ENCODE measurements around the gene DTX2.
"Not testable (repeated sequence)": the region's sequence is repeated elsewhere in the genome, so short reads cannot be mapped to it uniquely, and the experiment has no call there.

Gene DTX2

DNA sequence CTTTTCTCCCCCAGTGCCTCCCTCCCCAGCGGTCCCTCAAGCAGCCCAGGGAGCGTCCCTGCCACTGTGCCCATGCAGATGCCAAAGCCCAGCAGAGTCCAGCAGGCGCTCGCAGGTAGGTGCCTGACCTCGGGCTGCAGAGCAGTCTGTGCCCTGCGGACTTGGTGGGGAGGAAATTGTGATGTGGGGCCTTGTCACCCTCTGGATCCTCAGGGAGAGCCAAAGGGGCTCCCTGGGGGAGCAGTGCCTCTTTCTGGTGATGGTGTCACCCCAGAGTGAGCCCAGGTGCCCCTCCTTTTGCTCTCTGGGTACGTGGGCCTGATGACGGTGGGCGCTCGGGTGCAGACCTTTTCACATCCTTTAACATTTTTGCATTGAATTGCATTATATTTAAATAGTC lies 30.6 kb downstream of the DTX2 start:
- not testable (repeated sequence) for DNase-seq (ENCODE audit: low read depth)

- DNase-seq (ENCODE audit: low read depth), result not testable (repeated sequence)
Observed at GRCh38 chr7:76495717-76496116, 34.2 kb downstream of the DTX2 start.

- not testable (repeated sequence) for DNase-seq (ENCODE audit: low read depth)
Observed at GRCh38 chr7:76497918-76498582, 36.5 kb downstream of the DTX2 start.

DNA sequence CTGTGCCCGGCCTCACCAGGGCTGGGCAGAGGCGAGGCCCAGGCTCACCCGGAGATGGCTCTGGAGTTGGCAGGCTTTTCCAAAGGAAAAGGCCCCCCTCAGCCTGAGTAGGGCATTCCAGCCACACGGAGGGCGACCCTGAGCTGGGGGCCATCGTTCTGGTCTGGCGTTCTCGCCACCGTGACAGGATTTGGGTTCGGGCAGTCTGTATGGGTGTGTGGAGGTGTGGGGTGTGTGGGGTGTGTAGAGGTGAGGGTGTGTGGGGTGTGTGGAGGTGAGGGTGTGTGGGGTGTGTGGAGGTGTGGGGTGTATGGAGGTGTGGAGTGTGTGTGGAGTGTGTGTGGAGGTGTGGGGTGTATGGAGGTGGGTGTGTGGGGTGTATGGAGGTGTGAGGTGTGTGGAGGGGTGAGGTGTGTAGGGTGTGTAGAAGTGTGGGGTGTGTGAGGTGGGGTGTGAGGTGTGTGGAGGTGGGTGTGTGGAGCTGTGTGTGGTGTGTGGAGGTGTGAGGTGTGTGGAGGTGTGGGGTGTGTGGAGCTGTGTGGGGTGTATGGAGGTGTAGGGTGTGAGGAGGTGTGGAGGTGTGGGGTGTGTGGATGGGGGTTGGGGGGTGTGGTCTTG lies 37.2 kb downstream of the DTX2 start:
- DNase-seq (ENCODE audit: low read depth), result not testable (repeated sequence)

- not testable (repeated sequence) for DNase-seq (ENCODE audit: low read depth)
Observed at GRCh38 chr7:76499201-76499923, 37.9 kb downstream of the DTX2 start.

DNA sequence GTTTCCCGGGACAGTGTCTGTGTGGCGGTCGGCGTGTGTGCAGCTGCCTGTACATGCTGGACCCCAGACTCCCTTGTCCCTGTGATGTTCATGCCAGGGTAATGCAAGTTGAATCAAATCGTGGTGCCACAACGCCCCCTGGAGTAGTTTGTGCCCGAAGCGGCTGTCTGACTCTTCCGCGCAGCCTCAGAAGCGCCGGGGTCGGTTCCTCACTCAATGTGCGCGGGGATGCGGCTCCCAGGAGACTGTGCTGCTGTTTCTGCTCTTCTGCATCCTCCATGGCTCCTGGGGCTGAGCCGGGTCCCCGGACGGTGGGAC lies 38.4 kb downstream of the DTX2 start:
- not testable (repeated sequence) for DNase-seq (ENCODE audit: low read depth)

DNA sequence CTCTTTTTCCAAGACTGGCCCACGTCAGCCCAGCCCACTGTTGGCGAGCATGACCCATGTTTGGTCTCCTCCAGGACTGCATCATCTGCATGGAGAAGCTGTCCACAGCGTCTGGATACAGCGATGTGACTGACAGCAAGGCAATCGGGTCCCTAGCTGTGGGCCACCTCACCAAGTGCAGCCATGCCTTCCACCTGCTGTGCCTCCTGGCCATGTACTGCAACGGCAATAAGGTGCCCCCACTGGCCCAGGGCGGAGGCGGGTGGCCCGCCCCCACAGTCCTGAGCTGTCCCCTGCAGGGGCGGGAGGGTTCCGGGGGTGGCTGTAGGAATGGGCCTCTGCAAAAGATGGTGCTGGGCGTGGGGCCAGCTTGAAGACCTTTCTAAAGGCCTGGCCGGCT lies 40.7 kb downstream of the DTX2 start:
- not testable (repeated sequence) for DNase-seq (ENCODE audit: low read depth)

DNA sequence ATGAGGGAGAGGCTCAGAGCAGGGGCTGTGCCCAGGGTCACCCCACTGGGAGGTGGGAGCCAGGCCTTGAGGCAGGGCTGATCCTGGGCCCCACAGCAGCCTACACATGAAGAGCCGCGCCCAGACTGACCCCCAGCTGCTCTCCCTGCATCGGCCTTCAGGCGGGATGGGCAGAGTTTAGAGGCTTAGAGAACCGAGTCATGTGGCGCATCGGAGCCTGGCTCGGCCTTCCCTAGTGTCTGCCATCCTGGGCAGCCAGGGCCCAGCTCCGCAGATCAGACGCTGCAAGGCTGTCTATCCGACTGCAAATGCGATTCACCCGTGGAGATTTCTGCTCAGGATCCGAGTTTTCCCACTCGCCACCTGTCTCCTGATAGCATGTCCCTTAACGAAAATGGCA lies 41.3 kb downstream of the DTX2 start:
- DNase-seq (ENCODE audit: low read depth), result not testable (repeated sequence)

DNA sequence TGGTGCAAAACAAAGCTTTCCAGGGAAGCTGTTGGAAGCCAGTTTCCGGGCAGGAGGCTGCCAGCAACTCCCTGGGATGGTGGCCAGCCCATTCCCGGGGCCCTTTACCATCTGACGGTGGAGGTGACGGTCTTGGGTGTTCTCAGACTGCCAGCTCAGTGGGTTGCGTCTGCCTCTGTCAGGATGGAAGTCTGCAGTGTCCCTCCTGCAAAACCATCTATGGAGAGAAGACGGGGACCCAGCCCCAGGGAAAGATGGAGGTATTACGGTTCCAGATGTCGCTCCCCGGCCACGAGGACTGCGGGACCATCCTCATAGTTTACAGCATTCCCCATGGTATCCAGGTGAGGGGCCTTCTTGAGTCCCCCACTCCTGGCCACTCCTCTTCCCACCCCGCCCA lies 41.7 kb downstream of the DTX2 start:
- not testable (repeated sequence) for DNase-seq (ENCODE audit: low read depth)

DNA sequence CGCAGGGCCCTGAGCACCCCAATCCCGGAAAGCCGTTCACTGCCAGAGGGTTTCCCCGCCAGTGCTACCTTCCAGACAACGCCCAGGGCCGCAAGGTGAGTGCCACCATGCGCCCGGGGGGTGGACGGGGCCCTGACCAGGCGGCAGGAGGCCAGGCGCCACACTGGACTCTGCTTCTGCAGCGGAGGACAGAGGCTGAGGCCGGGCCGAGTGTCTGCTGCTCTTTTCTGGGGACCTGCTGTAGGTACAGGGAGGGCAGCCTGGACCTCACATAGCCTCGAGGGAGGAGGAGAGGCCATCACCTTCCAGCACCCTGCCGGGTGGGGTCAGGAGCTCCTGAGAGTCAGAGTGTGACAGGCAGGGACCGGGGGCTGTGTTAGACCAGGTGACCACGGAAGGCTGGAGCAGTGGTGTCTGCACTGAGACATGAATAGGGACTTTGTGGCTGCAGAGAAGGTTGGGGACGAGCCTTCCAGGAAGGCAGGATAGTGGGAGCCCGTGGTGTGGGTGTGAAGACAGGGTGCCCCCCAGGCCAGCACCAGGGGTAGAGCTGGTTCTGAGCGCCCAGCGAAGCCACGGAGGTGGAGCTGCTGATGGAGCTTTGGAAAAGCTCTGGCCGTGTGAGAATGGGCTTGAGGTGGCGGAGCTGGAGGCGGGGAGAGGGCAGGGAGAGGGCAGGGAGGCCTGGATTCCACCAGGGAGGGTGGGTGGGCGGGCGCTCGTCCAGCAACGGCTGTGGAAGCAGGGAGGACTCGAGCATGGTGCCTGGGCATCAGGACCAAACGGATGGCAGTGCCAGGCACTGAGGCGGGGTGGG lies 43.0 kb downstream of the DTX2 start:
- DNase-seq (ENCODE audit: low read depth), result not testable (repeated sequence)

DNA sequence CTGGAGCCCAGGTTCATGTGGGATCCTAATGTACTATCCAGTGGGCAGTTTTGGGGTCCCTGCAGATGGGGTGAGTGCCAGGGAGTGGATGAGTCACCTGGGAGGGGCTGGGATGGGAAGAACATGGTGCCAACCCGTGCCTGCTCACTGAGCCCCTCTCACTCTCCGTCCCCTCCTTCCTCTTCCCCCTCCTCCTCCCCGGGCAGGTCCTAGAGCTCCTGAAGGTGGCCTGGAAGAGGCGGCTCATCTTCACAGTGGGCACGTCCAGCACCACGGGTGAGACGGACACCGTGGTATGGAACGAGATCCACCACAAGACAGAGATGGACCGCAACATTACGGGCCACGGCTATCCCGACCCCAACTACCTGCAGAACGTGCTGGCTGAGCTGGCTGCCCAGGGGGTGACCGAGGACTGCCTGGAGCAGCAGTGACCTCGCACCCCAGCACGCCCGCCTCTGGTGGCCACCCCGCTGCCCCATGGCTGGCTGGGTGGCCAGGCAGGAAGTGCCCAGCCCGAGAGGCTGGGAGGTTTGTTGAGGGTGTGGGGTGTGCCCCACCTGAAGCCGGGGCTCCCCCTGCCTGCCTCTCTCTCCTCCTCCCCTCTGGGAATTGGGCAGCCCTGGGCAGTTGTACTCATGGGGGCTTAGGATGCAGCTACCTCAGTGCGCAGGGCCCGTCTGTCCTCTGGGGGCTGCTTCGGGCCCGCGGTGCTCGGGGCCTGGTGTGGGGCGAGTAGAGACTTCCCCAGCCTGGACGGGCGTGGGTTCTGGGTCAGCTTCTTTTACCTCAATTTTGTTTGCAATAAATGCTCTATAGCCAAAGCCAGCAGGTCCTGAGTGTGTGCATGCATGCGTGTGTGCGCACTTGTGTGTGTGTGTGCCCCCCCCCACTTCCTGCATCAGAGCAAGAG lies 43.9 kb downstream of the DTX2 start:
- no peak for DNase-seq (ENCODE audit: low read depth)

- no peak for DNase-seq (ENCODE audit: low read depth)
Observed at GRCh38 chr7:76506081-76506440, 44.6 kb downstream of the DTX2 start.

- DNase-seq (ENCODE audit: low read depth), result not testable (repeated sequence)
Observed at GRCh38 chr7:76506643-76507042, 45.1 kb downstream of the DTX2 start.

GRCh38 chr7:76507723-76508406 lies 46.4 kb downstream of the DTX2 start:
- no peak for DNase-seq (ENCODE audit: low read depth)

GRCh38 chr7:76509931-76510877 lies 48.7 kb downstream of the DTX2 start, which contains the start of gene UPK3B:
Gene UPK3B (plus strand): TSS chr7:76510552. CDS start chr7:76510653, 101 bp downstream.
- no peak for DNase-seq (ENCODE audit: low read depth)

DNA sequence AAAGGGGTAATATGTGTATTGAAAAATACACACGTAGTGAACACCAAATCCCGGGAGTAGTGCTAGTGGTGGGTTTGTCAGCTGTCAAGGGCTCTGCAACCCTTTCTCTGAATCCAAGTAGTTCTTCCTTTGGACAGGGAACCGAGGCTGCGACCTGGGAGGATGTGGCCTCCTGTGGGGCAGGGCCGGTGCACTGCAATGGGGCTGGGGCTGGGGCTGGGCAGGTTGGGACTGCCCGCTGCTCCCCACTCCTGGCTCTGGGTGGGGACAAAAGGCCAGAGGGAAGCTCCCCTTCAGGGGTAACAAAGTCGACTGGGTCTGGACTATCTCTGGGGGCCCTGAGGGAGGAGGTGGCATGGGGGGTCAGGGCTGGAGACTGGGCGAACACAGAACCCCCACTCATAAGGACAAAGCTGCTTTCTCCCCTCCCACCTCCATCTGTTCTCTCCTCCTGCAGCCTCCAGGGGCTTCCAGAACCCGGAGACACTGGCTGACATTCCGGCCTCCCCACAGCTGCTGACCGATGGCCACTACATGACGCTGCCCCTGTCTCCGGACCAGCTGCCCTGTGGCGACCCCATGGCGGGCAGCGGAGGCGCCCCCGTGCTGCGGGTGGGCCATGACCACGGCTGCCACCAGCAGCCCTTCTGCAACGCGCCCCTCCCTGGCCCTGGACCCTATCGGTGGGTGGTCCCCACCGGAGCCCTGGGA lies 49.8 kb downstream of the DTX2 start:
- DNase-seq (ENCODE audit: low read depth), result not testable (repeated sequence)

GRCh38 chr7:76511911-76512885 lies 50.7 kb downstream of the DTX2 start:
- not testable (repeated sequence) for DNase-seq (ENCODE audit: low read depth)

Measured in ELR (cell line).